GM21423 (cell line): Measurements from ENCODE around the gene TMEM208.

Source experiments
- ATAC-seq: cut with Tn5 transposase; IDR thresholded peaks from one replicate; pipeline ENCODE4 v1.9.1; 2021; ENCODE audit warnings: mild to moderate bottlenecking, moderate library complexity; ENCODE audit not compliant: unreplicated experiment

The TMEM208 gene

DNA sequence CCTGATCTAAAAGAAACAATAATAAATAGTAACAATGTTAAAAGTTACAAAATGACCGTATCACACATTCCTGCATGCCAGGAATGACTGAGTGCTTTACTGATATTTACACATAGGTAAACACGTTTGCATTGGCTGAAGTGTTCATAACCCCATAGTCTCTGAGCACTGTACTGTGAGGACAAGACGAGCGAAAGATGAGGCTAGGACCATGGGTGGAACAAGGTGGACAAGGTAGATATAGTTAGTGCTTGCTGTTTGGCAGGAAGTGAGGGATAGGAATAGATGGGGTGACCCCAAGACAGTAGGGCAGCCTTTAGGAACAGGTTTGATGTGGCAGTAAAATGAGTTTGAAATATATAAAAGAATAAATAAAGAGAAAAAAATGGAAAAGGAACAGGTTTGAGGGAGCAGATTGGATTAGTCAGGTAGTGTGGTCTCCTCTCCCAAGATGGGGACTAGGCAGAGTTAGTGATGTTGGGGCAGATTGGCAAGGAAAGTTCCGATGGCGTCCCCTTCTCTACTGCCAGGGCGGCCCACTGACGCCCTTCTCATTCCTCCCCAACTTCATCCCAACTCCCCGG is 35.4 kb upstream of the TMEM208 start:
- no peak for ATAC-seq

GRCh38 chr16:67191995-67192681 is 34.8 kb upstream of the TMEM208 start, which contains the start of gene E2F4:
TSS of gene E2F4 (plus strand) at chr16:67192155. CDS start at chr16:67192228, 73 bp downstream.
- ATAC-seq: peak; percentile 84

DNA sequence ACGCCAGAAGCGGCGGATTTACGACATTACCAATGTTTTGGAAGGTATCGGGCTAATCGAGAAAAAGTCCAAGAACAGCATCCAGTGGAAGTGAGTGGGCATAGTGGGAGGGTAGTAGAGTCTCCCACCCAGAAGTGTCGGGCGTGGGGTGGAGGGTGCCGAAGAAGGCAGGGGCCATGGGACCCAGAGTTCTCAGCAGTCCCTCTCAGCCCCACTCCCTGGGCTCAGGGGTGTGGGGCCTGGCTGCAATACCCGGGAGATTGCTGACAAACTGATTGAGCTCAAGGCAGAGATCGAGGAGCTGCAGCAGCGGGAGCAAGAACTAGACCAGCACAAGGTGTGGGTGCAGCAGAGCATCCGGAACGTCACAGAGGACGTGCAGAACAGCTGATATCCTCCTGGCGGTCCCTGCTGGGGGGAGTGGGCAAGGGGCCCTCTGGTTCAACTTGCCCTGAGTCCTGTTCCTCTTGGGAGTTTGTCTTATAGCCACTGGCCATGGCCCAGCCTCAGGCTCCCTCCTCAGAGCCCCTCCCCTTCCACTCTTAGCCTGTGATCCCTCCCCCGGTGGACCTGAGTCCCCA is 34.1 kb upstream of the TMEM208 start:
- ATAC-seq: no peak

- ATAC-seq: no peak
Measured at GRCh38 chr16:67193536-67193935, 33.4 kb upstream of the TMEM208 start.

DNA sequence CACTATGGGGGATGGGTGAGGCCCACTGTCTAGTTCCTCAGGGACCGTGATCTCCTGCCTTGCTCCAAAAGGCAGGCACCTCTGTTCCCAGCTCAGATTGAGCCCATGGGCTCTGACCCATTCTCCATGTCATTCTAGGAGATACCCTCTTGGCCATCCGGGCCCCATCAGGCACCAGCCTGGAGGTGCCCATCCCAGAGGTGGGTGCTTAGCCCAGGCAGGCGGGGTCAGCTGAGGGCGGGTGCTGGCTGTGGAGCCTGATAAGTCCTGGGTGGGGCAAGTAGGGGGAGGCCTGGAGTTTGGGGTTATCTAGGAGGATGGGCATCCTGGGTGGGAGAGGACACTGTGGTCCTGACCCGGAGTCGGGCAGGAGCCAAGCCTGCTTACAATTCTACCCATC is 32.7 kb upstream of the TMEM208 start:
- no peak for ATAC-seq

DNA sequence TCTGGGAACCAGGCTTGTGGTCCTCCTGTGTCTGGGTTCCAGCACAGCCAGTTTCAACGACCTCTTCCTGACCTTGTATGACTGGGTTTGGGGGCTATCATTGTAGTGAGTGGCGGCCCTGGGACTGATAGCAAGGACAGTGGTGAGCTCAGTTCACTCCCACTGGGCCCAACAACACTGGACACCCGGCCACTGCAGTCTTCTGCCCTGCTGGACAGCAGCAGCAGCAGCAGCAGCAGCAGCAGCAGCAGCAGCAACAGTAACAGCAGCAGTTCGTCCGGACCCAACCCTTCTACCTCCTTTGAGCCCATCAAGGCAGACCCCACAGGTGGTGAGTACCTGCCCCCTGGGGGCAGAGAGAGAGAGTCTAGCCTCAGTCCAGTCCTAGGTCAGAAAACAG is 31.3 kb upstream of the TMEM208 start:
- no peak for ATAC-seq

- no peak for ATAC-seq
Measured at GRCh38 chr16:67196881-67197280, 30.0 kb upstream of the TMEM208 start.

DNA sequence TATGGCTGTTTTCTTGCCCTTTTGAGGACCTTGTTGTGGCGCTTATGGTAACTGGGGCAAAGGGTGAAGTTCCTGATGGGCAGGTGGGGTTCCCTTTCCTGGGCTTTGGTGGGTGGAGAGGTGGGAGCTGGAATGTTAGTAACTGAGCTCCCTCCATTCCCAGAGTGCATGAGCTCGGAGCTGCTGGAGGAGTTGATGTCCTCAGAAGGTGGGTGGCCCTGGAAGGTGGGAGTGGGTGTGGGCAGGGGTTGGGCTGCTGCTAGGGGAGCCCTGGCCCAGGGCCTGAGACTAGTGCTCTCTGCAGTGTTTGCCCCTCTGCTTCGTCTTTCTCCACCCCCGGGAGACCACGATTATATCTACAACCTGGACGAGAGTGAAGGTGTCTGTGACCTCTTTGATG is 29.2 kb upstream of the TMEM208 start:
- no peak for ATAC-seq

DNA sequence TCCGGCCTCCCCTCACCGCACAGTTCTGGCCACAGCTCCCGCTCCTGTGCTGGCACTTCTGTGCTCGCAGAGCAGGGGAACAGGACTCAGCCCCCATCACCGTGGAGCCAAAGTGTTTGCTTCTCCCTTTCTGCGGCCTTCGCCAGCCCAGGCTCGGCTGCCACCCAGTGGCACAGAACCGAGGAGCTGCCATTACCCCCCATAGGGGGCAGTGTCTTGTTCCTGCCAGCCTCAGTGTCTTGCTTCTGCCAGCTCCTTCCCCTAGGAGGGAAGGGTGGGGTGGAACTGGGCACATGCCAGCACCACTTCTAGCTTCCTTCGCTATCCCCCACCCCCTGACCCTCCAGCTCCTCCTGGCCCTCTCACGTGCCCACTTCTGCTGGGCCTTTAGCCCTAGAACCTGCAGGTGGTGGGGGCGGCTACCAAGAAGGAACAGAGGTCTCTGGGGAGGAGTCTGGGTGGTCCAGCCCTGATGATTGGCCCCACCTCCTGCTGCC is 28.6 kb upstream of the TMEM208 start:
- no peak for ATAC-seq

- ATAC-seq: no peak
Measured at GRCh38 chr16:67199011-67199807, 27.7 kb upstream of the TMEM208 start, which contains the start of gene ELMO3. TSS of gene ELMO3 (plus strand) at chr16:67199131. CDS start at chr16:67199327, 196 bp downstream.

- ATAC-seq: no peak
Measured at GRCh38 chr16:67199808-67200198, 27.1 kb upstream of the TMEM208 start.

DNA sequence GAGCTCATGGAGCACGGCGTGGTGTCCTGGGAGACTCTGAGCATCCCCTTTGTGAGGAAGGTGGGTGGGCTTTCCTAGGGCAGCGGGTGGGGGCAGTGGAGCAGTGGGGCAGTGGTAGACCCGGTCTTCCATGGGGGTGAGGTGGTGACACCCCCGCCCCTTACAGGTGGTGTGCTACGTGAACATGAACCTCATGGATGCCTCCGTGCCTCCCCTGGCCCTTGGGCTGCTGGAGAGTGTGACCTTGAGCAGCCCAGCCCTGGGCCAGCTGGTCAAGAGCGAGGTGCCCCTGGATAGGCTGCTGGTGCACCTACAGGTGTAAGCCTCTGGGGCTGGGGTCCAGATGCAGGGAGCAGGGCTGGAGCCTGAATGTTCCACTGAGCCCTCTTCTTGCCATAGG is 26.4 kb upstream of the TMEM208 start:
- ATAC-seq: no peak

- ATAC-seq: no peak
Measured at GRCh38 chr16:67201411-67202345, 25.3 kb upstream of the TMEM208 start.

GRCh38 chr16:67202426-67202825 is 24.5 kb upstream of the TMEM208 start:
- no peak for ATAC-seq

- ATAC-seq: no peak
Measured at GRCh38 chr16:67202956-67203493, 23.9 kb upstream of the TMEM208 start.

DNA sequence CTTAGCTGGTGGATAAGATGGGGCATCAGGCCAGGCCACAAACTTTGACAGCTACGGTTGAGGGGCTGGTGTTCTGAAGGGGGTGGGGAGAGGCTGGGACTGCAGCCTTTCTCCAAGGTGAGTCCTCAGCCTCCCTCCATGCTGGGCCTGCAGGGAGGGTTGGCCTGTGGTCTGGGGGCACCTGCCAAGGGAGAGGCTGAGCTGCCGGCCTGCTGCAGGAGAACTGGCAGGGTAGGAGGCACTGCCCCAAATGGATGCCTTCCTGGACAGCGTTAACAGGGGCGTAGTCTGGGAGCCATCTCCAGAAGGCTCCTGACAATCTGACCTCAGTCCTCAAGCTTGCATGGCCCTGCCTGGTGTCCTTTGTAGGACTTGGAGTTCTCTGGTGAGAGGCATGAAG is 22.9 kb upstream of the TMEM208 start:
- no peak for ATAC-seq

GRCh38 chr16:67206129-67206837 is 20.6 kb upstream of the TMEM208 start:
- no peak for ATAC-seq

DNA sequence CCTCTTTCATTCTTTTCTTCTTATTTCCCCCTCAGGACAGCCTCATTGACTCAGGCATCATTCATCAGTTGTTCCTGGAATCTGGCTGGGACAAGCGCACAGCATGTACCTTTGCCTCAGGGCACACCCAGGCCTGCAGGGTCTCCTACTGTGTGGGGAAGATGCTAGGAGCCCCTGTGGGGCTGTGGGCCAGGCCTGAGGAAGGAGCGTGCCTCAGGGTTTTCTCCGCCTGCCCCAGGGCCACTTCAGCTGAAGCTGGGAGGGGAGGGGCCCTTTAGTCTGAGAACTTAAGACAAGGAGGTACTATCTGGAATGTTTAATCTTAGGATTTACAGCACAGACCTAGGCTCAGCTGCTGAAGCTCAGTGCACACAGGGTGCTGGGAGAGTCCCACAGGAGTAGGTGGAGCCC is 20.1 kb upstream of the TMEM208 start:
- no peak for ATAC-seq
